Upper lobe of left lung (tissue), 6 donors: Measurements from ENCODE around the gene SPSB2. TPM values are rescaled to one million over a fixed set of nuclear protein-coding genes. Genes with fewer than 3 reads are reported as not detected.

Experiments used
- ATAC-seq, 2 donors: fragments of 200-7000 bp; cut with Tn5 transposase; one replicate each; pipeline ENCODE4 v1.9.1; 2022; ENCODE audit warnings: mild to moderate bottlenecking in 2 of 2, moderate library complexity in 2 of 2; ENCODE audit not compliant: low FRiP score in 2 of 2
- DNase-seq, 2 donors: peaks; one replicate each; pipeline ENCODE4 v3.0.0-alpha.2; 2019 to 2020
- H3K27ac ChIP-seq, 4 donors: fragments of 200-600 bp; sonication (generic); one replicate each; pipeline ENCODE4 v1.5.1; 2016 to 2019
- H3K27me3 ChIP-seq, 4 donors: fragments of 200-600 bp; sonication (generic); one replicate each; pipeline ENCODE4 v1.5.1; 2017 to 2019
- H3K36me3 ChIP-seq, 4 donors: fragments of 200-600 bp; sonication (generic); one replicate each; pipeline ENCODE4 v1.5.1; 2016 to 2019
- H3K4me1 ChIP-seq, 4 donors: fragments of 200-600 bp; sonication (generic); one replicate each; pipeline ENCODE4 v1.5.1; 2018 to 2019
- H3K4me3 ChIP-seq, 4 donors: fragments of 200-600 bp; sonication (generic); one replicate each; pipeline ENCODE4 v1.5.1; 2017 to 2019; ENCODE audit warnings: mild to moderate bottlenecking in 2 of 4, moderate library complexity in 1 of 4
- H3K9me3 ChIP-seq, 4 donors: fragments of 200-600 bp; sonication (generic); one replicate each; pipeline ENCODE4 v1.5.1; 2018 to 2019
- EP300 ChIP-seq, 4 donors: sonication (generic); formaldehyde crosslinking; IDR thresholded peaks; one replicate each; pipeline ENCODE4 v1.5.1; 2017; ENCODE audit warnings: antibody characterized with exemption in 4 of 4, control low read depth in 2 of 4
- POLR2A ChIP-seq, 4 donors: fragments of 450-650 bp; IDR thresholded peaks; one replicate each; pipeline ENCODE4 v1.5.1; 2016 to 2017; ENCODE audit warnings: antibody characterized with exemption in 4 of 4, mild to moderate bottlenecking in 2 of 4
- POLR2AphosphoS5 ChIP-seq, 2 donors: sonication (generic); formaldehyde crosslinking; IDR thresholded peaks; one replicate each; pipeline ENCODE4 v1.5.1; 2017; ENCODE audit warnings: antibody characterized with exemption in 2 of 2
- WGBS, 2 donors: methylation state at CpG; one replicate each; pipeline ENCODE4 v1.1.5; 2017 to 2018; 5-methylcytosine and 5-hydroxymethylcytosine counted together
- total RNA-seq, 6 donors: library from RNA; depleted of rRNA in 4 of 6; stranded (reverse); fragments of >200 nt in 4 of 6; gene quantifications; one replicate each; pipeline versions ENCODE4 v1.1.0 to v1.2.1, GENCODE V29; 2016 to 2021
- TF ChIP-seq, protein P1 (sequence below), 6 experiments: fragments of 450-650 bp in 4 of 6; fragments of 200-600 bp in 2 of 6; sonication (generic) in 2 of 6; IDR thresholded peaks; one replicate each; pipeline ENCODE4 v1.5.1; 2016 to 2019; ENCODE audit warnings: antibody characterized with exemption in 6 of 6
- donor health status: DM: no; HTN: no; CAD: no; lungs with moderate emphysema.
- donor health status: DM: no; HTN: yes; CAD: no; lungs with severe emphysema.

Gene SPSB2
- total RNA-seq, 6 donors from 2014 or later = 27.7 to 63.3 (median 35.0) TPM

DNA sequence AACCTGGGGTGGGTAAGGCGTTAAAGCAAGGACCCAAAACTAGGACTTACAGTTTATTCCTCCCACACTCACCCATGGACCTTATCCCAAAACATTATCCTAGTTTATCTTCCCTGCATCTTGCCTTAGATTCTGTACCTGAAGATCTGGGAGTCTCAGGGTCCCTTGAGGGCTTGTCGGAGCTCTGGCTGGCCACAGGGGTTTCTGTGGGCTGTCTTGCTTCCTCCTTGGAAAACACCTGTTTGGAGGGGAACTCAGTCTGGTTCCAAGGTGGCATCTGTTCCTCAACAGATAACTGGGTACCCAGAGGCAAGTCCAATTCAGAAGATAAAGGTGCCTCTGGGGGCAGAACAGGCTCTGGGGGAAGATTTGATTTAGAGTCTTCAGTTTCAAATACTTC, 23.7 kb downstream of the SPSB2 start:
- H3K4me3 ChIP-seq = no peak overlapping the region
- WGBS, 2 donors = 89 to 91% methylated on average over 2 of the region's 2 CpGs
- no peaks in the 10 kb centered on the region for H3K9me3 ChIP-seq
- TF ChIP-seq EP300 (IDR thresholded peaks at IDR 0.05) = no peak
- TF ChIP-seq, protein P1, sequence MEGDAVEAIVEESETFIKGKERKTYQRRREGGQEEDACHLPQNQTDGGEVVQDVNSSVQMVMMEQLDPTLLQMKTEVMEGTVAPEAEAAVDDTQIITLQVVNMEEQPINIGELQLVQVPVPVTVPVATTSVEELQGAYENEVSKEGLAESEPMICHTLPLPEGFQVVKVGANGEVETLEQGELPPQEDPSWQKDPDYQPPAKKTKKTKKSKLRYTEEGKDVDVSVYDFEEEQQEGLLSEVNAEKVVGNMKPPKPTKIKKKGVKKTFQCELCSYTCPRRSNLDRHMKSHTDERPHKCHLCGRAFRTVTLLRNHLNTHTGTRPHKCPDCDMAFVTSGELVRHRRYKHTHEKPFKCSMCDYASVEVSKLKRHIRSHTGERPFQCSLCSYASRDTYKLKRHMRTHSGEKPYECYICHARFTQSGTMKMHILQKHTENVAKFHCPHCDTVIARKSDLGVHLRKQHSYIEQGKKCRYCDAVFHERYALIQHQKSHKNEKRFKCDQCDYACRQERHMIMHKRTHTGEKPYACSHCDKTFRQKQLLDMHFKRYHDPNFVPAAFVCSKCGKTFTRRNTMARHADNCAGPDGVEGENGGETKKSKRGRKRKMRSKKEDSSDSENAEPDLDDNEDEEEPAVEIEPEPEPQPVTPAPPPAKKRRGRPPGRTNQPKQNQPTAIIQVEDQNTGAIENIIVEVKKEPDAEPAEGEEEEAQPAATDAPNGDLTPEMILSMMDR (IDR thresholded peaks at IDR 0.05) = no peak
- TF ChIP-seq POLR2AphosphoS5 (IDR thresholded peaks at IDR 0.05) = no peak
- TF ChIP-seq POLR2A (IDR thresholded peaks at IDR 0.05) = no peak
- H3K36me3 ChIP-seq = peaks cover 0 to 3% (median 0%) of the 10 kb centered on the region in 4 donors
- ATAC-seq (no peak), DNase-seq (no peak)
- H3K27me3 ChIP-seq = no peaks in the 10 kb centered on the region
- peaks cover 13 to 23% (median 16%) of the 10 kb centered on the region in 4 donors for H3K4me1 ChIP-seq
- no peak overlapping the region for H3K27ac ChIP-seq

DNA sequence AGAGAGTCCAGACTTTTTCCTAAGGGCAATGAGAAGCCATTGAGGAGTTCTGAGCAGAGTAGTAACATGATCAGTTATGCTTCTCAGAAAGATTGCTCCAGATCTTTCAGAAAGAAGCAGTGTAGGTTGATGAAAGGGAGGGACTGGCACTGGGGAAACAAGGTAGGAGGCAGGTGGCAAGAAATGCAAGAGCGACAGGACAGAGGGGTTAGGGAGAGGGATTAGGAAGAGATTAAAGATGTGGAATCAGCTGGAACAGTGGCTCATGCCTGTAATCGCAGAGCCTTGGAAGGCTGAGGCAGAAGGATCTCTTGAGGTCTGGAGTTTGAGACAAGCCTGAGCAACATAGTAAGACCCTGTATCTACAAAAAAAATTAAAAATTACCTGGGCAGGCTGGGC, 25.4 kb downstream of the SPSB2 start:
- peaks cover 0 to 3% (median 0%) of the 10 kb centered on the region in 4 donors for H3K36me3 ChIP-seq
- WGBS, 2 donors = 97 to 100% methylated on average over 2 of the region's 2 CpGs
- TF ChIP-seq EP300 (IDR thresholded peaks at IDR 0.05) = no peak
- TF ChIP-seq POLR2AphosphoS5 (IDR thresholded peaks at IDR 0.05) = no peak
- TF ChIP-seq, protein P1 (IDR thresholded peaks at IDR 0.05) = no peak
- TF ChIP-seq POLR2A (IDR thresholded peaks at IDR 0.05) = no peak
- no peak overlapping the region for H3K4me3 ChIP-seq
- ATAC-seq = no peak
- no peaks in the 10 kb centered on the region for H3K9me3 ChIP-seq
- no peaks in the 10 kb centered on the region for H3K27me3 ChIP-seq
- no peak overlapping the region for H3K27ac ChIP-seq
- H3K4me1 ChIP-seq = peaks cover 5 to 12% (median 7%) of the 10 kb centered on the region in 4 donors
- DNase-seq = no peak

DNA sequence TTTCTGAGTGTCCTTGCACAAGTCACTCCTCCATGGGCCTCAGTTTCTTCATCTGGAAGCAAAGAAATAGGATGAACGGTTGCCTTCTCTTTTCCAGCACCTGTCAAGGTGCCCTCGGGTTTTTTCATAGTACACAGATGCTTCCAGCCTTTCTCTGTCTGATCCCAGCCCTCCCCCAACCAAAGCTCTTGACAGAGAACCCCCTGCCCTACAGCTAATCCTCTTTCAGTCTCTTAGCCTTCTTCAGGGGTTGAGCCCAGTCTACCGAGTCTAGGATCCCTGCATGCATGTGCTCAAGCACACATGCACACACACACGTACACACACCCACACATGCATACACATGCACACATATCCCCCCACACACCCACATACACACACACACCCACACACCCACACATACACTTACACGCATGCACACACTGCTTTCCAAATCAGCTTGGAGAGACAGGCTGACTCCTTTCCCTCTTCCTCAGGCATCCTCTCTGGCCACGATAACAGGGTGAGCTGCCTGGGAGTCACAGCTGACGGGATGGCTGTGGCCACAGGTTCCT, 26.7 kb downstream of the SPSB2 start:
- no peaks in the 10 kb centered on the region for H3K9me3 ChIP-seq
- 81 to 82% methylated on average over 7 of the region's 7 CpGs for WGBS, 2 donors
- no peak for DNase-seq
- H3K36me3 ChIP-seq = peaks cover 0 to 3% (median 0%) of the 10 kb centered on the region in 4 donors
- no peak overlapping the region for H3K4me3 ChIP-seq
- ATAC-seq = no peak
- H3K27ac ChIP-seq = no peak overlapping the region
- TF ChIP-seq EP300 (IDR thresholded peaks at IDR 0.05) = no peak
- TF ChIP-seq, protein P1 (IDR thresholded peaks at IDR 0.05) = no peak
- TF ChIP-seq POLR2A (IDR thresholded peaks at IDR 0.05) = no peak
- TF ChIP-seq POLR2AphosphoS5 (IDR thresholded peaks at IDR 0.05) = no peak
- H3K27me3 ChIP-seq = no peaks in the 10 kb centered on the region
- H3K4me1 ChIP-seq = peaks cover 5 to 11% (median 7%) of the 10 kb centered on the region in 4 donors

DNA sequence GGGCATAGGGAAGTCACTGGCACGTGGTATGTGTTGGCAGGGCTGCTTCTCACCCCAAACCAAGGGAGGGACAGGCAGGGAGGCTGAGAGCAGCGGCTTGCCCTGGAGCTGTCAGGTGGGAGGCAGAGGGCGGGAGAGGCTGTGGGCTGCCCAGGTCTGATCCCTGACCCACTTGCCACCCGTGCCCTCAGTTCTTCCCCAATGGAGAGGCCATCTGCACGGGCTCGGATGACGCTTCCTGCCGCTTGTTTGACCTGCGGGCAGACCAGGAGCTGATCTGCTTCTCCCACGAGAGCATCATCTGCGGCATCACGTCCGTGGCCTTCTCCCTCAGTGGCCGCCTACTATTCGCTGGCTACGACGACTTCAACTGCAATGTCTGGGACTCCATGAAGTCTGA, 27.7 kb downstream of the SPSB2 start:
- ATAC-seq = no peak
- Histone ChIP-seq H3K27me3 (no peaks in the 10 kb centered on the region), H3K27ac (no peak overlapping the region), H3K36me3 (peaks cover 0 to 3% (median 0%) of the 10 kb centered on the region in 4 donors), H3K4me3 (no peak overlapping the region), H3K4me1 (peaks cover 0 to 3% (median 0%) of the 10 kb centered on the region in 4 donors), H3K9me3 (no peaks in the 10 kb centered on the region)
- 91% methylated on average over 17 of the region's 17 CpGs for WGBS, 2 donors
- no peak for TF ChIP-seq POLR2AphosphoS5 (IDR thresholded peaks at IDR 0.05)
- TF ChIP-seq POLR2A (IDR thresholded peaks at IDR 0.05) = no peak
- TF ChIP-seq EP300 (IDR thresholded peaks at IDR 0.05) = no peak
- TF ChIP-seq, protein P1 (IDR thresholded peaks at IDR 0.05) = no peak
- no peak for DNase-seq
